GM19240 (cell line): ENCODE results near the gene NAGLU.

Experiments used
- DNase-seq: peaks from one replicate; pipeline ENCODE4 v3.0.0; 2011; ENCODE audit warnings: low spot score; ENCODE audit not compliant: insufficient read length

The NAGLU gene

DNA sequence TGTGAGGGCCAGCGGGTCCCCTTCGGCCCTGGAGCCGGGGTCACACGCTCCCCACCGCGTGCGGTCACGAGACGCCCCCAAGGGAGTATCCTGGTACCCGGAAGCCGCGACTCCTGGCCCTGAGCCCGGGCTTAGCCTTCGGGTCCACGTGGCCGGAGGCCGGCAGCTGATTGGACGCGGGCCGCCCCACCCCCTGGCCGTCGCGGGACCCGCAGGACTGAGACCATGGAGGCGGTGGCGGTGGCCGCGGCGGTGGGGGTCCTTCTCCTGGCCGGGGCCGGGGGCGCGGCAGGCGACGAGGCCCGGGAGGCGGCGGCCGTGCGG lies at the start of gene NAGLU:
NAGLU (plus strand) TSS at position 194 of the 324 bp plus-strand sequence; CDS start at position 226, 32 bp downstream.
- DNase-seq = peak; percentile 100

DNA sequence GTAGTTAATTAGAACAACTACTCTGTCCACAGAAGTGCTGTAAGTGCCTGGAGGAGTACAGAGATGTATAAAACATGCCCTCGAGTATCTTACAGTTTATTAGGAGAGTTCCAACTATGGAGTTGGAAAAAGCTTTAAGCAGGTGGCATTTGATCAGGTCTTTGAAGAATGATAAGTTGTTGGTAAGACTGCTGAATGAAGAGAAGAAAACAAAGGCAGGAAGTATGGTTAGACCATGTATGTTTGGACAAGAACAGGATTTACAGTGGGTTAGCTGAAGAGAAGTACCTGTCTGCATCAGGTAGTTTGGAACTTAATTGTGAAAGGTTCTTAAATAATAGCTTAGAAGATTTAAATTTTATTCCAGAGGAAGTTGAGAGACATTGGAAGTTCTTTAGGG lies 48.0 kb upstream of the NAGLU start:
- DNase-seq = no peak

DNA sequence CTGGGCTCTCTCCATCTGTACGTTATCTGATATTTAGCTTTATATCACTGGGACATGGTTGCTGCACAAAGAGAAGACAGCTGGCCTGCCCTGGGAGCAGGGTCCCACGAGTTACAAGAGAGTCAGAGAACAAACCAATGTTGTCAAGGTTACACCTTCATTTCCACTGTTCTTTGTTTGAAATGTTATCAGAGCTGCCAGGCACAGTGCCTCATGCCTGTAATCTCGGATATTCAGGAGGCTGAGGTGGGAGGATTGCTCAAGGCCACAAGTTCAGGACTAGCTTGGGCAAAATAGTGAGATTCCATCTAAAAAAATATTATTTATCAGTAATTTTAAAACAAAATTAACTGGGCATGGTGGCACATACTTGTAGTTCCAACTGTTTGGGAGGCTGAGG lies 42.7 kb upstream of the NAGLU start:
- no peak for DNase-seq

DNA sequence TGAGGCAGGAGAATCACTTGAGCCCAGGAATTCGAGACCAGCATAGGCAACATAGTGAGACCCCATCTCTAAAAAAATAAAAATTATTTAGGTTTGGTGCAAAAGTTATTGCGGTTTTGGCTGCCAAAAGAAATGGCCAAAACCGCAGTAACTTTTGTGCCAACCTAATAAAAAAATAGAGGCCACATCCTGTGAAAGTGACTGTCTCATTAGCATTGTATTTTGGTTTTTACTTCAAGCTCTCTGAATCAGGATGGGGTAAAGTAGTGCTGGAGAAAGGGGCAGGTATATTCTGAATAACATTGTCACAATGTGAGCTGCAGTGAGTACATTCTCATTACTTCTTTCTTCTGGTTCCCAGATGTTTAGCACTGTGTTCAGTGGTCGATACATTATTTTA lies 41.4 kb upstream of the NAGLU start:
- no peak for DNase-seq

DNA sequence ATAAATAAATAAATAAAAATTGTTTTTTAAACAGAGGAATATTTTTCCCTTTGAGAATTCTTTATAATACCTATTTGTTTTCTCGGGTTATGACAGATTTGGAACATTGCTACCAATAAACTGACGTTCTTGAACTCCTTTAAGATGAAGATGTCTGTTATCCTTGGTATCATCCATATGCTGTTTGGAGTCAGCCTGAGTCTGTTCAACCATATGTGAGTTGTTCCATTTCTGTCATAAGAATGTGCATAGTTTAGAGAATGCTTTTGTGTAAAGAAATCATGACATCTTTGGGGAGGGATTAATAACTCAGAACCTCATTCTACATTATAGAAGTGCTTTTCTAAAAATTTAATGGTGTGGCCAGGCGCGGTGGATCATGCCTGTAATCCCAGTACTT lies 37.2 kb upstream of the NAGLU start:
- DNase-seq = no peak

DNA sequence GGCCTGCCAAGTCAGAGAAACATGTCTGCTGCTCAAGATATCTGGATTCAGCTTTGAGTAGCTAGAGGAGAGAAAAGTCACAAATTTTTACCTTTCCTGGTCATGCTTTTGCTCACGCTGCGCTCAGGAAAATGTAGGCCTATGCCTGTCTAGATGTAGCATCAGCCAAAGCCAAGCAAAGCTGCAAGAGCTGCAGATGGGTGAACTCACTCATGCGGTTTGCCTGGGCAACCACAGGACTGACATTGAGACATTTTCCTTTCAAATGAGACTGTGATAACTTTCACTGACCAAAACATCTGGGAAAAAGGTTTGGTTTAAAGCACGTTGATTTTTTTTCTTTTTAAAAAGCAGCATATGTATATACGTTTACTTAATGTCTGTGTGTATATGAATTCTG lies 34.0 kb upstream of the NAGLU start:
- DNase-seq = no peak

DNA sequence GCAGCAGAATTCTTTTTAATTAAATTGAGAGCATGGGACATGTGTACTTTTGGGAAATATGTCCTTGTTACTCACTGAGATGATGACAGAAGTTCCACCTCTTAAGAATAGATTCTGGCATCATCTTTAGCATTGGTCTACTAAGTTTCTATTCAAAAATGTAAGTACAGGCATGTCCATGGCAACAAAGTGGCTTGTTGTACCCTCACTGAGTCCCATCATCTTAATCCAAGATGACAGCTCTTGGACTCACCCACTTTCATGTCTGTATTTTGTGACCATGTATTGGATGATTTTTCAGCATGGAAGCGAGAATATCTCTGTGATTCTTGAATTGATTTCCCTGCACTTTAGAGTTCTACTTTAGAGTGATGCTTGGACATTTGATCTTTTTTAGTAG lies 33.1 kb upstream of the NAGLU start:
- no peak for DNase-seq

DNA sequence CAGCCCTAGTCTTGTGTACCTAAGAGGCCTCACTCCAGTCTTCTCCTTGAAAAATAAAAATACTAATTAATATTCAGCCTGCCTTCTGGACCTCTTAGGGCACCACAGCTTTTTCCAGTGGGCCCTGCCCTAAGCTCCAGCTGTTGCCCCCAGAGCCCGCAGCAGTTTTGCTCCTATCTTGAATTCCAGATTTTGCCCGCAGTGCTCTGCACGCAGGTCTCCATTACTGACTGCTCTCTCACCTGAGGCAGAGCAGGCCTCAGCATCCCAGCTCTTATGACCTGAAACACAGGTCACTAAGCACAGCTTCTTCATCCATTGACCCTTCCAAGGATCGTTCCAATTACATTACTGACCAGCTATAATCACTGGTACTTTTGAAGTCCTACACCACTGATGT lies 28.4 kb upstream of the NAGLU start:
- DNase-seq = no peak

DNA sequence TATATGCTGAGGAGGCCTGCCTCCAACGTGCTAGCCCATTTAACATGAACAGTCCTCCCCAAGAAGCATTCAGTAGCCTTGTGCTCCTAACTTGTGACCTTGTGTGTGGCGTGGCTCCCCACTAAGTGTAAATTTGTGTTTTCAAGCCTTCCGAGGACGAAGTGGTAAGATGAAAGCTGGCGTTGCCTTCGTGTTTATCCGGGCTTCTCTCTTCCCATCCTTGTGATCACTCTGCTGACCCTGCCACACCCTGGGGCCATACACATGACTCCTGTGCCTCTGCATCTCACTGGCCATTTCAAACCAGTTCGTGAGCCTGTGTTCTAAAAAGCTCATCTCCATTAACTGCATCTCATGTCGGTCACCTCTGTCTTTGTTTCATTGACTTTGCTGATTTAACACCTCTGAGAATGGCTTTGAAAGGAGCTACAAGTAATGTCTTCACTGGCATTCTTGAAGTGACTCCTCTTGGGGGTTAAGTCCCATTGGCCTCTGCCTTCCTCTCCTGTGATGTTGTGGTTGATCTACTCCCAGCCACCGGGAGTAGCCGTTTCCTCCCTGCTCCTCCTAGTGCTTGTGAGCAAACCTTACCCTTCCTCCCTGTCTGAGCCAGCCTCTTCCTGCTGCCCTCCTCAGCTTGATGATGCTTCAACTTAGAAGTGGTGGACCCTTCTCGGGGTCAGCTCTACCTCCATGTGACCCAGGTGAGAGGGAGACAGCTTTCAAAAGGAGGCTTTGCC lies 27.4 kb upstream of the NAGLU start:
- DNase-seq = no peak

DNA sequence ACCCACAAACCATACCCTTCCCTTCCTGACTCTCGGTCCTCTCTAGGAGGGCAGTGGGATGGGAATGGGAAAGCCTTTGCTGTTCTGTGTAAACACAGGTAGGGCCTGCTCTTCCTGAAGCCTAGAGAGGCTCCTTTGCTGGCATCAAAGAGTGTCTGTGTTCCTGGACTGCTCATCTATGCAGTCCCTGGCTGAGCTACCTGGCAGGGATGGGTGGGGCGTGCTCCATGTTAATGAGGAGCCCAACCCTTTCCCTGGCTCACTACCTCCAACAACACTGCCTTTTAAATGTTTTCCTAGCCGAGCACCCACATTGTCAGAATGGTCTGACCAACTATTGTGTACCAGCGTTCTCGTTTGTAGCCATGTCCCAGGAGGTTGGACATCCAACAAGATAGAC lies 26.6 kb upstream of the NAGLU start:
- no peak for DNase-seq

DNA sequence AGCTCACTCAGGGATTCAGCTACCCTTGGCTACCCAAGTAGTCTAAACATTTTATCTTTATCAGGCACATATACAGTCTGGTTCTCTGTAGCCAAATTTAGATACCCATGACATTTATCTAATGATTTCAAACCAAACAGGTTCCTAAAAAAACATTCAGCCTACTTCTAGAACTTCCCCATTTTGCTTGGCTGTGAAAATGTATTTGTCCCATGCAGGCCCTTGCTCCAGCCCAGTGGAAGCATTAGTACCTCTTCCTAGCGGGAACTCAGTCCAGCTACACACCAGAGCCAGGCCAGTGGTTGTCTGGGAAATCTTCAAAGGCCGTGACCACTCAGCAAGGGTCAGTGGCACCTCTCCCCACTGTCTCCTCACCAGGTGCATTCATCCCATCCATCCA lies 26.2 kb upstream of the NAGLU start:
- DNase-seq = no peak

DNA sequence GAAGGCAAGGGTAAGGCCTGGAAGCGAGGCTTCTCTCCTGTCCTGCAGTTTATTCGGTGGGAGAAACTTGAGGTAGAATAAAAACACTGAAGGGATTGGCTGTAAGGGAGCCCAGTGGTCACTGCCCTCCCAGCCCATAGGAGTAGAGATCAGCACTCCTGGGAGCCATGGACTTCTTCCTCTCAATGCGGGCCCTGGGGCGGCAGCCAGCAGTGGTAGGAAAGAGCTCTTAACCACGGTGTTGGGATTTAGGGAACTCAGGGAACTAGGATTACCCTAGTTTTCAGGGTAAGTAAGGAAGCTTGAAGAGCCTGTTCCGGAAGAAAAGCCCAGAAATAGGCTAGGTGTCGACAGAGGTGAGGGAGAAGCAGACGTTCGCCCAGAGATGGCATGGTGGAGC lies 23.8 kb upstream of the NAGLU start:
- no peak for DNase-seq

DNA sequence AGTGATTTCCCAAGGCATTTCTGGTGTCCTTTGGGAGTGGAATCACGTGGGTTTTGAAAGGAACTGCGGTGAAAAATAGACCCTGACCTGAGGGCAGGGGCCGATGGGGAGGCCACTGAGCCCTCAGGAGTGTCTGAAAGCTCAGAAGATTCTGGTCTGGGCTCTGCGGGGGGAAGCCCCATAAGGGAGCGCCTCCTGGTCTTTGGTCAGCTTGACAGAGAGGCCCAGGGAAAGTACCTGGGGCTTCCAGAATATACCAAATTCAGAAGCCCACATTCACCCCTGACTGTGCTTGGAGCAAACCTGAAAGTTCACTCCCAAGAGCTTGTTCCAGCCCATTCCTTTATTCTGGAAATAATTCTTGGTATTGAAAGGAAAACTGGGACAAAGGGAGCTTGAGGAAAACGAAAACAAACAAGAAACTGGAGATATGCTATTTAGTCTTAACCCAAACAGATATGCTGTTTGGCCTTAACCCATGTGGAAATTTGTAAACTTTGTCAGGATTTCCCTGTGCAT lies 23.2 kb upstream of the NAGLU start:
- DNase-seq = no peak

DNA sequence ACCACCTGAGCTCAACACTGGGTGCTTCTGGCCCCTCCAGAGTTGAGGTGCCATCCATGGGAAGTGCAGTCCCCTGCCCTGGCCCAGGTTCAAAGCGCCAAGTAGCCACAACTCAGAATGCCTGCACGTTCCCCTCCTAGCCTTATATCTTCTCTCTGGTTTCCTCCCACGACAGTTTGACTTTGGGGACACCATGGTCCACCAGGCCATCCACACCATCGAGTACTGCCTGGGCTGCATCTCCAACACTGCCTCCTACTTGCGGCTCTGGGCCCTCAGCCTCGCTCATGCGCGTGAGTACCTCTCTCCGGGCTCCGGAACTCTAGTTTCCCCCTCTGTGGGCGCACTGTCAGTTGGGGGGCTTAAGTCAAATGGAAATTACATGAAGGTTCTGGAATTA lies 22.4 kb upstream of the NAGLU start:
- no peak for DNase-seq

DNA sequence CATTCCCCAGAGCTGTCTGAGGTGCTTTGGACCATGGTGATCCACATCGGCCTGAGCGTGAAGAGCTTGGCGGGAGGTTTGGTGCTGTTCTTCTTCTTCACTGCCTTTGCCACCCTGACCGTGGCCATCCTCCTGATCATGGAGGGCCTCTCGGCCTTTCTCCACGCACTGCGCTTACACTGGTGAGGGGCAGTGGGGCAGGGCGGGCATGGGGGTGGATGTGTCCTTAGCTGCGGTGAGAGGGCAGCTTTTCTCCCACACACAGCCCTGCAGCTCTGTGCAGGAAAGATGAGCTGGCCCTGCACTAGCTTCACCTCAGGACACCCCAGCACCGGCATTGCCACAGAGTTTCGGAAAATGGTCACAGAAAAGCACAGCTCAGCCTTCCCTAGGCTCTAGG lies 21.8 kb upstream of the NAGLU start:
- DNase-seq = no peak

DNA sequence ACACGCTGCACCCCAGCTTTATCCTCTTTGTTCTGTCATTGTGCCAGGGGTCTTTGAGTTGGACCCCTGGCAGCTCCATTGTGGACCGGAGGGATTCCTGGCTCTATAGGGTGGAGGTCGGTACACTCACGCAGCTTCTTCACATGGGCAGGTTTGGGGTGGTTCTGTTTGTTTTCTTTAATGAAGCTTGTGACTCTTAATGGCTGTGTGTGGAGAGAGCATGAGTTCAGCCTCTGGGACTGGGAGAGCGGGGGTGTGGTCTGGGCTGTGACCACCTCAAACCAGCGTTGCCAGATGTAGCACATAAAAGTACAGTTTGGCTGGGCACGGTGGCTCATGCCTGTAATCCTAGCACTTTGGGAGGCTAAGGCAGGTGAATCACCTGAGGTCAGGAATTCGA lies 21.2 kb upstream of the NAGLU start:
- no peak for DNase-seq

DNA sequence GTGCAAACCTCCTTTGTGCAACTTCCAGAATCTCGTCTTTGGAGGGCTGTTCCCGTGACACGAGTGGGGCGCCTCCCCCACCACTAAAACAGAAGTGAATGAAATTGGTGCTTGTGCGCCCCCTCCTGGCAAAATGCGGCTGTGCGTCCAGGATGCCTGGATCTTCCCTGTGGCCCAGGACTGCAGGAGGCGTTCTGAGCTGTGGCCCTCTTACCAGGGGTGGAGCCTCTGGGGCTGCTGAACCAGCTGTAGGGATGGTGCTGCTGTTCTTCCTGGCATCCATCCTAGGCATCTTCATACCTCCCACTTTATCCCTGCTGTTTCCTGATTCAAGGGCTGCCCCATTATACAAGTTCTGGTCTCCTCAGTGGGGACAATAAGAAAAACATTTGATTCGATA lies 18.5 kb upstream of the NAGLU start:
- peak; percentile 80 for DNase-seq

DNA sequence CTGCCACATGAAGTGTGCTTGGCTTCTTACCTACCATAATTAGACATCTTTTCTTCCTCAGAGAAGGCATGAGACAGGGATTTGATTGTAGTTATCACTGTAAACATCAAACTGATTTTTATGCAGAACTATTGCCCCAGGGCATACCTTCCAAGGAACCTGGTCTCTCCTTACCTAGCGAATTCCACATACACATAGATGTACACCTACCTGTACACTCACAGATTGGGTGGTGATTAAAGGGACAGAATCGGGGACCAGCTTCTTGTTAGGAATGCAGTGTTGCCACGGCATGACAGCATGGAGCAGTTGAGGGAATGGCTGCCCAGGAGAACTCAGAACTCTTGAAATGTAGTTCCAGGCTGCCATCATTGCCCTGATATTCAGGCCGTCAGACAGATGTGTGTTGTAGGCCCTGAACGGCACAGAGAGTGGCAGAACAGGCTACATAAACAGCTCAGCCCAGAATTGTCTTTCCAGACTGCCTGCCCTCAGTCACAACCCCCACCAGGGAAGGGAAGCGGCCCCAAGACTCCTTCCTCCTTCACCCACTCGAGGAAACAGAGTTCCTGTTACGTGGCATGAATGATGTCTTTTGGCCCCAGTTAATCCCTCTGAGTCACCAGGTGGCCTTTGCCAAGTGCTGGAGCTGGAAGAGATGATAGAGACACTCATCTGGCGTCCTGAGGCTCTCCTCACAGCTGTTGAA lies 17.8 kb upstream of the NAGLU start:
- DNase-seq = no peak

DNA sequence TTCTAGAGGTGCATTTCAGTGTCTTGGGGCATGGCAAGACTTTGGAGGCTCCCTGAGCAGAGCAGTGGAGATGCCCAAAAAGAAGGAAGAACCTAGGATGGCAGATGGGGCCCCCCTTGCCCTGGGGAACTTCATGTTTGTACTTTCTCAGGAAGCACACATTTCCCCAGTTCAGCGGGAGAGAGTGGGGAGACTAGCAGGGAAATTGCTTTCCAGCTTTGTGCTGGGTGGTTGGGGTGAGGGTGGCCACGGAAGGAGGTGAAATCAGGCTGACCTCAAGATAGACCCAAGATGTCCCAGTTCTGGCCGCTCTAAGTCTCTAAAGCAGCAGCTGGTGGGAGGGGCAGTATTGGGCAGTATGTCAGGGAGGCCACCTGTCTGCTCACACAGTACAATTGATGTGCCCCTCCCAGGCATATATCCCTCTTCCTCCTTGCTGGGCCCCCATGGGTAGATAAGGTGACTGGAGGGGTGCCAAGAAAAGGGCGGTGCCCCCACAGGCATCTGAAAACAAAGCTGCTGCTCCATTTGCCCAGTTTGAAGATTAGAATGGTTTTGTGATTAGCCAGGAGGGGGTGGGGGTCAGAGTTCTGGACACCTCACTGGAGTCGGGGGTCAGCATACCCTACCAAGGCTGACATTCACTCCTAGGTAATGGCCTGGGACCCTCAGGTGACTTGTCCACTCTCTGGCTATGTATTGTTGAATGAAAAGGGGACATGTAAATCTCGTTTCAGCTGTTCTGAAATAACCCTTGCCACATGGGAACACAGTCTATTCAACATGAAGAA lies 17.1 kb upstream of the NAGLU start:
- DNase-seq = no peak

DNA sequence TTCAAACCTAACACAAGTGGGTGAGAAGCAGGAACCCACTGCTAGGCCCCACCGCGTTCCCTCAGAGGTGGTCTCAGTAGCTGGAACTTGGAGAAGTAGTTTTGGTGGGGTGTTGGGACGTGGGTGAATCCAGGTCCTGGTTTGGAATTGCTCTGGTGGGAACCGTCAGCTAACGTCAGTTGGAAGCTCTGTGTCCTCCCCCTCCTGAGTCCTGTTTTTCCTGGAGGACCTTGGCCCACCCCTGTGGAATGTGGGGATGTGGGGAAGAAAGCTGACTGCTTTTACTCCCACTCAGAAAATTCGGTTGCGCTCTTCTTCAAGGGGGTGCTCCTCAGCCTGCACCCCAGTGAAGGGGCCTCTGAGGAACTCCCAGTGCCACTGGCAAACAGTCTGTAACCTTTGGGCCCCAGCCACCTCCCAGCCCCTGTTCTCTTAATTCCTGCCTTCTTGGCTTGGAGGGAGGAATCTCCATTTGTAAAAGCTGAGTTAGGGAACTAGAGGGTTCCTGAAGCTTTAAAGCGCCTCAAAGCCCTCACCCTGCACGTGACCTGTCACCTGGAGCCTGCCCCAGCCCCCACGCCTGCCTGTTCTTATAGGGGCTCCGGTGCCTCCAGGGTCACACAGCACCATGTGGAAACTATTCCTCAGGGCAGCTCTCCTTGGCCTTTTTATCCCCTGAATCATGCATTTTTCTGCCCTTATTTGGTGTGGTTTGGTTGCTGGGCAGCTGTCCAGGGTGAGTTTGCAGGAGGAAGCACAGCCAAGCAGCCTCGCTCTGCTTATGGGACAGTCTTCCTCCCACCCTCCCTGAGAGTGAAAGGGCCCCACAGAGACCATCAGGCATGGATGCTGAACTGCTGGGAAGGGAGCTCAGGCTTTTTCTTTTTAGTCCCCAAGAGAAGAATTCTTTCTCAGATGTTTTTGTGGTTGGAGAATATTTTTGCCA lies 16.2 kb upstream of the NAGLU start:
- no peak for DNase-seq

DNA sequence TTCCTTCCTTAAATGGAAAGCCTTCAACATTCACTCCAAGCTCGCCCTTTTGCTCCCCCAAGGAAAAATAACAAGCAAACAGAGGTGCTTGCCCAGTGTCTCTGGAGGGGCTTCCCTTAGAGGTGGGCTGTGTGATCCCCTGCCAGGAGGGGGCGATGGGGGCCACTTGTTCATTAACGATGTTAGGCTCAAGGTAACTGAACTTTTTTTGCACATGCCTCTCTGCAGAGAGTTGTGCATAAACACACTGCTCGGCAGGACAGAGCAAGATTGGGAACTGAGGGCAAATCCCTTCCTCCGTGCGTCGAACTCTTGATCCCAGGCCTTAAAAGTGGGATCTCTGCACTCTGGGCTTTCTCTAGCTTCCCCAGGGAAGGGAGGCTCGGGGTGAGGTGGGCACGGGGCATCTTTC lies 15.5 kb upstream of the NAGLU start:
- DNase-seq = no peak
